HepG2 (cell line): ENCODE results near the gene MAN1B1. TPM values are rescaled to one million over a fixed set of nuclear protein-coding genes. Genes with fewer than 3 reads are reported as not detected.
A peak's percentile ranks its signal among the peaks of the same experiment; 100 is the strongest.

Experiments used
- AHR ChIP-seq: IDR thresholded peaks from 2 replicates; pipeline ENCODE4 v1.6.1; 2018; ENCODE audit warnings: missing genetic modification reagents, missing compliant biosample characterization
- ATF1 ChIP-seq: IDR thresholded peaks from 2 replicates; pipeline ENCODE4 v1.6.1; 2016; ENCODE audit warnings: mild to moderate bottlenecking, control low read depth
- CEBPB ChIP-seq: IDR thresholded peaks from 2 replicates; pipeline ENCODE4 v1.6.1; 2011; ENCODE audit warnings: low read depth, low read length, improper control_type of control experiment, borderline replicate concordance
- FOXO1 ChIP-seq: sonication (generic); formaldehyde crosslinking; IDR thresholded peaks from 2 replicates; pipeline ENCODE4 v1.4.0; 2020; ENCODE audit warnings: missing genetic modification reagents
- IKZF1 ChIP-seq: fragments of 450-650 bp; IDR thresholded peaks from 2 replicates; pipeline ENCODE4 v1.7.1; 2016
- KDM5B ChIP-seq: sonication (generic); formaldehyde crosslinking; IDR thresholded peaks from 2 replicates; pipeline ENCODE4 v1.4.0; 2020; ENCODE audit warnings: missing genetic modification reagents, mild to moderate bottlenecking, borderline replicate concordance
- NFE2L2 ChIP-seq: fragments of 150-350 bp; IDR thresholded peaks from 2 replicates; pipeline ENCODE4 v1.6.1; 2014; ENCODE audit warnings: low read length
- NFRKB ChIP-seq: fragments of 450-650 bp; IDR thresholded peaks from 2 replicates; pipeline ENCODE4 v1.6.1; 2017
- NR3C1 ChIP-seq: sonication (generic); formaldehyde crosslinking; IDR thresholded peaks from 2 replicates; pipeline ENCODE4 v1.4.0; 2020; ENCODE audit warnings: missing genetic modification reagents
- SCMH1 ChIP-seq: sonication (generic); formaldehyde crosslinking; IDR thresholded peaks from 2 replicates; pipeline ENCODE4 v1.9.0; 2021; ENCODE audit warnings: missing genetic modification reagents, mild to moderate bottlenecking, borderline replicate concordance
- SOX13 ChIP-seq, 3 experiments: fragments of 450-650 bp in 1 of 3; sonication (generic) in 1 of 3; formaldehyde crosslinking in 1 of 3; IDR thresholded peaks in 2 of 3; conservative IDR thresholded peaks in 1 of 3; 2 replicates each; pipeline versions ENCODE4 v1.5.0 to v1.6.1; 2016 to 2020; ENCODE audit warnings: antibody characterized with exemption in 1 of 3, mild to moderate bottlenecking in 1 of 3, missing compliant biosample characterization in 1 of 3, missing genetic modification reagents in 1 of 3, moderate library complexity in 1 of 3
- SRF ChIP-seq: IDR thresholded peaks from 2 replicates; pipeline ENCODE4 v1.6.1; 2011; ENCODE audit warnings: mild to moderate bottlenecking, low read depth, low read length, moderate library complexity
- THYN1 ChIP-seq: sonication (generic); formaldehyde crosslinking; IDR thresholded peaks from 2 replicates; pipeline ENCODE4 v1.8.1; 2023; ENCODE audit warnings: low read depth, mild to moderate bottlenecking, moderate library complexity, missing genetic modification reagents, borderline replicate concordance
- ZBTB38 ChIP-seq: sonication (generic); formaldehyde crosslinking; IDR thresholded peaks from 2 replicates; pipeline ENCODE4 v1.5.1; 2020; ENCODE audit warnings: mild to moderate bottlenecking, missing genetic modification reagents
- ZBTB7B ChIP-seq: sonication (generic); formaldehyde crosslinking; IDR thresholded peaks from 2 replicates; pipeline ENCODE4 v1.4.0; 2020; ENCODE audit warnings: missing genetic modification reagents
- ZNF234 ChIP-seq: sonication (generic); formaldehyde crosslinking; conservative IDR thresholded peaks from 2 replicates; pipeline ENCODE4 v1.5.1; 2020; ENCODE audit warnings: mild to moderate bottlenecking, missing genetic modification reagents
- ZNF260 ChIP-seq: sonication (generic); formaldehyde crosslinking; IDR thresholded peaks from 2 replicates; pipeline ENCODE4 v1.4.0; 2020; ENCODE audit warnings: missing genetic modification reagents, low read depth, mild to moderate bottlenecking, borderline replicate concordance
- ZNF354B ChIP-seq: sonication (generic); formaldehyde crosslinking; IDR thresholded peaks from 2 replicates; pipeline ENCODE4 v1.8.0; 2022; ENCODE audit warnings: mild to moderate bottlenecking, missing genetic modification reagents
- ZNF567 ChIP-seq: sonication (generic); formaldehyde crosslinking; IDR thresholded peaks from 2 replicates; pipeline ENCODE4 v1.8.1; 2023; ENCODE audit warnings: mild to moderate bottlenecking, missing genetic modification reagents, borderline replicate concordance
- ZNF570 ChIP-seq: sonication (generic); formaldehyde crosslinking; IDR thresholded peaks from 2 replicates; pipeline ENCODE4 v1.4.0; 2020; ENCODE audit warnings: mild to moderate bottlenecking, missing genetic modification reagents, borderline replicate concordance
- ZNF776 ChIP-seq: sonication (generic); formaldehyde crosslinking; IDR thresholded peaks from 2 replicates; pipeline ENCODE4 v1.4.0; 2020; ENCODE audit warnings: mild to moderate bottlenecking, missing genetic modification reagents
- ZNF839 ChIP-seq: sonication (generic); formaldehyde crosslinking; IDR thresholded peaks from 2 replicates; pipeline ENCODE4 v1.4.0; 2020; ENCODE audit warnings: missing genetic modification reagents, mild to moderate bottlenecking, borderline replicate concordance
- polyA plus RNA-seq, 8 experiments: library from polyadenylated mRNA; depleted of rRNA in 3 of 8; stranded (reverse) in 7 of 8; unstranded in 1 of 8; fragments of >200 nt; fragmentation: Illumina TruSeq in 4 of 8; extraction: Trizol in 4 of 8; gene quantifications; 2 replicates each; pipeline versions ENCODE4 v1.2.1 to v1.2.3, GENCODE V29; 2011 to 2016; ENCODE audit warnings: low read depth in 4 of 8, missing spikeins in 1 of 8, mixed read lengths in 1 of 8; ENCODE audit not compliant: insufficient read depth in 1 of 8
- total RNA-seq, 5 experiments: library from RNA; depleted of rRNA; stranded (reverse); fragments of >200 nt; fragmentation: Illumina TruSeq; extraction: Trizol; gene quantifications; 2 replicates each; pipeline ENCODE4 v1.2.3, GENCODE V29; 2016; ENCODE audit warnings: low read depth in 1 of 5
- TF ChIP-seq, protein P1 (sequence below): sonication (generic); formaldehyde crosslinking; IDR thresholded peaks from 2 replicates; pipeline ENCODE4 v1.5.1; 2020; ENCODE audit warnings: mild to moderate bottlenecking, missing genetic modification reagents, moderate library complexity
- TF ChIP-seq, protein P2 (sequence below): sonication (generic); formaldehyde crosslinking; IDR thresholded peaks from 2 replicates; pipeline ENCODE4 v1.4.0; 2020; ENCODE audit warnings: missing genetic modification reagents

The MAN1B1 gene
- total and polyA plus RNA-seq, 2 of the 13 experiments (the other 11 are each of a cell fraction or from before 2014, with no cell fraction given), result 48.9 to 59.5 TPM

DNA sequence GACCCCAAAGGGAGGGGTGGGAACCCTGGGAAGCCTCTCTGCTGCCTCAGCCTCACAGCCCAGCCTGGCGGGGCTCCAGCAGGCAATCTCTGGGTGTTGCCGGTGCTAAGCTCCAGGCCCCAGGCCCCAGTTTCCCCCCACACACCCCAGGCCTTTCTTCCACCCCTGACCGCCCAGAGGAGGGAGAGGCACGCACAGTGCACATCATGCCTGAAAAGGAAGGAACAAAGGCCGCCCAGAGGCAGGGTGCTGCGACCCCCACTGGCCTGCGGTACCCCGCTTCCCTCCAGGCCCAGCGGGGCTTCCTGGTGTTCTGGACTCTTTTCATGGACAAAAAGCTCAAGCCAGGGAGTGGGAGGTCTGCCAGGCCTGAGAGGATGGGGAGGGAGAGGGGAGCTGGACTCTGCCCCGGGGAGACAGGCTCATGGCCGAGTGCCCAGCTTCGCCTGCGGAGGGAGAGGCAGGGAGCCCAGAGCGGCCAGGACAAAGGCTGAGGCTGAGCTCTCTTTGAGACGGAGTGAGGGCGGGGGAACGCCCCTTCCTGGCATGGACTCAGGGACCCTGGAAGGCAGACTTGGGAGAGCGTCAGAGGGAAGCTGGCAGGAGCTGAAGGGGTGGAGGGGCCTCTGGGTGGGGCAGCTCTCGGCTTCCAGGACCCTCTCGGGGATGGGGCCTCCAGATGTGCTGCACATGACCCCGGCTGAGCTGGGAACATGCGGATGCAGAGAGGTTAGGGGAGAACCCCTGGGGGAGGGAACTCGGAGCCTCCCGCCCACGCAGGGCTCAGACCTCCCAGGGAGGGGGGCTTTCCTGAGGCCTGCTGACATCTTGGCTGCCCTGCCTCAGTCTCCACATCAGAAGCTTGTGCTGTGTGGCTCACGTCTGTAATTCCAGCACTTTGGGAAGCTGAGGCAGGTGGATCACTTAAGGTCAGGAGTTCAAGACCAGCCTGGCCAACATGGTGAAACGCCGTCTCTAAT is 31.1 kb upstream of the MAN1B1 start (continued):
- no peak for TF ChIP-seq SRF
- no peak for TF ChIP-seq THYN1 (CRISPR knock-in tag)
- TF ChIP-seq SCMH1 (CRISPR knock-in tag), result no peak
- TF ChIP-seq SOX13 (IDR thresholded peaks at IDR 0.05), result no peak
- TF ChIP-seq SOX13 (CRISPR knock-in tag; conservative IDR thresholded peaks at IDR 0.05 in 1 of 2, IDR thresholded peaks at IDR 0.05 in 1 of 2), result peak in 1 of 2 experiments; percentile 60; a peak in 2 of 4 replicates
- no peak for TF ChIP-seq ZNF570 (CRISPR knock-in tag)
- TF ChIP-seq, protein P1, sequence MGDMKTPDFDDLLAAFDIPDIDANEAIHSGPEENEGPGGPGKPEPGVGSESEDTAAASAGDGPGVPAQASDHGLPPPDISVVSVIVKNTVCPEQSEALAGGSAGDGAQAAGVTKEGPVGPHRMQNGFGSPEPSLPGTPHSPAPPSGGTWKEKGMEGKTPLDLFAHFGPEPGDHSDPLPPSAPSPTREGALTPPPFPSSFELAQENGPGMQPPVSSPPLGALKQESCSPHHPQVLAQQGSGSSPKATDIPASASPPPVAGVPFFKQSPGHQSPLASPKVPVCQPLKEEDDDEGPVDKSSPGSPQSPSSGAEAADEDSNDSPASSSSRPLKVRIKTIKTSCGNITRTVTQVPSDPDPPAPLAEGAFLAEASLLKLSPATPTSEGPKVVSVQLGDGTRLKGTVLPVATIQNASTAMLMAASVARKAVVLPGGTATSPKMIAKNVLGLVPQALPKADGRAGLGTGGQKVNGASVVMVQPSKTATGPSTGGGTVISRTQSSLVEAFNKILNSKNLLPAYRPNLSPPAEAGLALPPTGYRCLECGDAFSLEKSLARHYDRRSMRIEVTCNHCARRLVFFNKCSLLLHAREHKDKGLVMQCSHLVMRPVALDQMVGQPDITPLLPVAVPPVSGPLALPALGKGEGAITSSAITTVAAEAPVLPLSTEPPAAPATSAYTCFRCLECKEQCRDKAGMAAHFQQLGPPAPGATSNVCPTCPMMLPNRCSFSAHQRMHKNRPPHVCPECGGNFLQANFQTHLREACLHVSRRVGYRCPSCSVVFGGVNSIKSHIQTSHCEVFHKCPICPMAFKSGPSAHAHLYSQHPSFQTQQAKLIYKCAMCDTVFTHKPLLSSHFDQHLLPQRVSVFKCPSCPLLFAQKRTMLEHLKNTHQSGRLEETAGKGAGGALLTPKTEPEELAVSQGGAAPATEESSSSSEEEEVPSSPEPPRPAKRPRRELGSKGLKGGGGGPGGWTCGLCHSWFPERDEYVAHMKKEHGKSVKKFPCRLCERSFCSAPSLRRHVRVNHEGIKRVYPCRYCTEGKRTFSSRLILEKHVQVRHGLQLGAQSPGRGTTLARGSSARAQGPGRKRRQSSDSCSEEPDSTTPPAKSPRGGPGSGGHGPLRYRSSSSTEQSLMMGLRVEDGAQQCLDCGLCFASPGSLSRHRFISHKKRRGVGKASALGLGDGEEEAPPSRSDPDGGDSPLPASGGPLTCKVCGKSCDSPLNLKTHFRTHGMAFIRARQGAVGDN (CRISPR knock-in tag), result peak; percentile 87
- no peak for TF ChIP-seq ZNF839 (CRISPR knock-in tag)
- TF ChIP-seq NR3C1 (CRISPR knock-in tag), result no peak
- no peak for TF ChIP-seq AHR
- no peak for TF ChIP-seq NFE2L2
- TF ChIP-seq NFRKB, result no peak
- peak; percentile 69; the same call in 1 of the 2 replicates for TF ChIP-seq ZBTB7B (CRISPR knock-in tag)
- TF ChIP-seq CEBPB, result no peak
- no peak; the same call in 1 of the 2 replicates for TF ChIP-seq ZNF567 (CRISPR knock-in tag)
- TF ChIP-seq ZNF234, result no peak
- peak; percentile 40 for TF ChIP-seq ZBTB38
- no peak for TF ChIP-seq ZNF776
- TF ChIP-seq, protein P2, sequence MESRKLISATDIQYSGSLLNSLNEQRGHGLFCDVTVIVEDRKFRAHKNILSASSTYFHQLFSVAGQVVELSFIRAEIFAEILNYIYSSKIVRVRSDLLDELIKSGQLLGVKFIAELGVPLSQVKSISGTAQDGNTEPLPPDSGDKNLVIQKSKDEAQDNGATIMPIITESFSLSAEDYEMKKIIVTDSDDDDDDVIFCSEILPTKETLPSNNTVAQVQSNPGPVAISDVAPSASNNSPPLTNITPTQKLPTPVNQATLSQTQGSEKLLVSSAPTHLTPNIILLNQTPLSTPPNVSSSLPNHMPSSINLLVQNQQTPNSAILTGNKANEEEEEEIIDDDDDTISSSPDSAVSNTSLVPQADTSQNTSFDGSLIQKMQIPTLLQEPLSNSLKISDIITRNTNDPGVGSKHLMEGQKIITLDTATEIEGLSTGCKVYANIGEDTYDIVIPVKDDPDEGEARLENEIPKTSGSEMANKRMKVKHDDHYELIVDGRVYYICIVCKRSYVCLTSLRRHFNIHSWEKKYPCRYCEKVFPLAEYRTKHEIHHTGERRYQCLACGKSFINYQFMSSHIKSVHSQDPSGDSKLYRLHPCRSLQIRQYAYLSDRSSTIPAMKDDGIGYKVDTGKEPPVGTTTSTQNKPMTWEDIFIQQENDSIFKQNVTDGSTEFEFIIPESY, result no peak; the same call in 1 of the 2 replicates
- no peak for TF ChIP-seq ZNF260 (CRISPR knock-in tag)
- no peak for TF ChIP-seq FOXO1 (CRISPR knock-in tag)
- TF ChIP-seq ATF1 (CRISPR knock-in tag), result no peak
- TF ChIP-seq KDM5B, result peak; percentile 36; the same call in 1 of the 2 replicates
- no peak for TF ChIP-seq IKZF1
- no peak for TF ChIP-seq ZNF354B (CRISPR knock-in tag)
